Heart left ventricle (tissue), 13 donors: ENCODE results near the gene KCNJ6.

ENCODE experiments used
- POLR2A ChIP-seq, 2 donors: fragments of 450-650 bp; IDR thresholded peaks; one replicate each; pipeline ENCODE4 v1.6.1; 2017; ENCODE audit warnings: antibody characterized with exemption in 2 of 2, mild to moderate bottlenecking in 2 of 2, moderate library complexity in 2 of 2
- TF ChIP-seq, protein P1 (sequence below), 12 donors: fragments of 200-600 bp; sonication (generic) in 4 of 12; IDR thresholded peaks; one replicate each; pipeline versions ENCODE4 v1.5.0 to v1.8.0; 2018 to 2022; ENCODE audit warnings: antibody characterized with exemption in 12 of 12, mild to moderate bottlenecking in 5 of 12
- donor health status: ischemic (EF 13 %, LVEDD 7.1; RV severe dilation, severe dysfunction).
- donor health status: DM: no; HTN: yes; CAD: no.
- donor health status: DM: no; HTN: no; CAD: no.
- donor health status: ischemic (EF 25% LVEDD 6.9; RV normal size, moderate dysfunction).
- donor health status: ischemic (EF 25% LVEDD 5.7; RV mildly dilated, moderate dysfunction).
- donor health status: ischemic (EF 35%, LVEDD 5.7; RV mildly dilated, moderate dysfunction).
- donor health status: nonischemic (EF 11% LVEDD 7.7; RV severe dilation, severe dysfunction).
- donor health status: DM: yes; HTN: yes; CAD: no.
- donor health status: PGD.
- donor health status: ischemic (EF 29% LVEDD 5.4; RV normal size, mild dysfunction).
- donor health status: nonischemic (EF 23%, LVEDD 6.1; RV moderate dilation, normal function).

DNA sequence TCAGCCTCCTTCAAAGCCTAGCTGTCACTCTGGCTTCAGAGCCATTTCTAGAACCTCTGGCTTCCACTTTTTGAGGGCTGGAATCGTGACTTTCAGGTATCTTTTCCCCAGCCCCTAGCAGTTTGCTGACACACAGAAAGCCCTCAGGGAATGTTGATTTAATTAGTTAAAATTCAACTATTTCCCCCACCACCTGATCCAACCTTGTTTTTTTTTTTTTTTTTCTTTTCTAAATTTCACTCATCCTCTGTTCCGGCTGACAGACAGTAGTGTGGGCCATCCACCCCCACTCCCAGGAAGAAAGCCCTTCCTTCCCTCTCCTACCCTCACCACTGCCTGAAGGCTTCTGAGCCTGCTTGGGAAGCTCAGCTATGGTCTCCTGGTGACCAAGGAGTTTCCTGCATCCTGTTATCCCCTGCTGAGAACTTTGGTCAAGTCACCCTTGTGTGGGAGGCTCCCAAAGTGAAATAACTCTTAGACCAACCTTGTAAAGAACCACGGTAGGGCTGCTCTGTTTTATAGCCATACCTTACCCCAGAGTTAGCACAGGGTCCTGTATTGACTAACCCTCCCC is 29.4 kb downstream of the KCNJ6 start:
- TF ChIP-seq, protein P1, sequence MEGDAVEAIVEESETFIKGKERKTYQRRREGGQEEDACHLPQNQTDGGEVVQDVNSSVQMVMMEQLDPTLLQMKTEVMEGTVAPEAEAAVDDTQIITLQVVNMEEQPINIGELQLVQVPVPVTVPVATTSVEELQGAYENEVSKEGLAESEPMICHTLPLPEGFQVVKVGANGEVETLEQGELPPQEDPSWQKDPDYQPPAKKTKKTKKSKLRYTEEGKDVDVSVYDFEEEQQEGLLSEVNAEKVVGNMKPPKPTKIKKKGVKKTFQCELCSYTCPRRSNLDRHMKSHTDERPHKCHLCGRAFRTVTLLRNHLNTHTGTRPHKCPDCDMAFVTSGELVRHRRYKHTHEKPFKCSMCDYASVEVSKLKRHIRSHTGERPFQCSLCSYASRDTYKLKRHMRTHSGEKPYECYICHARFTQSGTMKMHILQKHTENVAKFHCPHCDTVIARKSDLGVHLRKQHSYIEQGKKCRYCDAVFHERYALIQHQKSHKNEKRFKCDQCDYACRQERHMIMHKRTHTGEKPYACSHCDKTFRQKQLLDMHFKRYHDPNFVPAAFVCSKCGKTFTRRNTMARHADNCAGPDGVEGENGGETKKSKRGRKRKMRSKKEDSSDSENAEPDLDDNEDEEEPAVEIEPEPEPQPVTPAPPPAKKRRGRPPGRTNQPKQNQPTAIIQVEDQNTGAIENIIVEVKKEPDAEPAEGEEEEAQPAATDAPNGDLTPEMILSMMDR (IDR thresholded peaks at IDR 0.05) = no peak
- TF ChIP-seq POLR2A (IDR thresholded peaks at IDR 0.05) = no peak
